ENCODE measurements around the gene UACA.
"Not testable (repeated sequence)": the region's sequence is repeated elsewhere in the genome, so short reads cannot be mapped to it uniquely, and the experiment has no call there.

UACA gene

DNA sequence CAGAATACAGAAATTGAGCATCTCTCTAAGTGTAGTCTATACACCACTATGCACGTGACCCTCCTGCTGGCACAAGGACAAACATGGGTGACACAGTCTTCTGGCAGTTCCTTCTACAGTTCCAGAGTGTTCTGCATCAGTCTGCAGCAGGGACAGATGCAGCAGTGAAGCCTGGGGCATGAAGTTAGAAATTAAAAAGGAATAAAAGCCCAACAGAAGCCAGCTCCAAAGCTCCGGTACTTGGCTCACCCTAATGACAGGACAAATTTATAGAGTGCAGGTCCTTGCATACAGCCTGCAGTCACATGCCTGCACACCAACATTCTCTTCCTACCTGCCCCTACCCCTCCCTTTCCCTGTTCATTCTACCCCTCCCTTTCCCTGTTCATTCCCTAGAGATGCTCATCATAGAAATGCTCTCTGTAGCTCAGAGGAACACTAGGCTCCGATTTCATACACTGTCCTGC is 15.0 kb downstream of the UACA start:
- no peak overlapping the region for H3K4me3 Mint-ChIP-seq

DNA sequence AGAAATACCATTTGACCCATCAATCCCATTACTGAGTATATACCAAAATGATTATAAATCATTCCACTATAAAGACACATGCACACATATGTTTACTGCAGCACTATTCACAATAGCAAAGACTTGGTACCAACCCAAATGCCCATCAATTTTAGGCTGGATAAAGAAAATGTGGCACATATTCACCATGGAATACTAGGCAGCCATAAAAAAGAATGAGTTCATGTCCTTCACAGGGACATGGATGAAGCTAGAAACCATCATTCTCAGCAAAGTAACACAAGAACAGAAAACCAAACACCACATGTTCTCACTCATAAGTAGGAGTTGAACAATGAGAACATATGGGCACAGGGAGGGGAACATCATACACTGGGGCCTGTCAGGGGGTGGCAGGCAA is 16.8 kb downstream of the UACA start:
- H3K36me3 Mint-ChIP-seq (ENCODE audit: low read depth); H3K9me3 Mint-ChIP-seq; H3K27ac Mint-ChIP-seq; H3K4me1 Mint-ChIP-seq (ENCODE audit: low read depth); H3K4me3 Mint-ChIP-seq: not testable (repeated sequence)
- H3K27me3 Mint-ChIP-seq (ENCODE audit: low read depth), result peaks cover 28% of the 10 kb centered on the region

More for the DNA sequence above, 15.0 kb downstream of the UACA start:
- H3K4me1 Mint-ChIP-seq (ENCODE audit: low read depth), result no peaks in the 10 kb centered on the region
- peaks cover 25% of the 10 kb centered on the region for H3K27me3 Mint-ChIP-seq (ENCODE audit: low read depth)
- no peaks in the 10 kb centered on the region for H3K36me3 Mint-ChIP-seq (ENCODE audit: low read depth)
- no peak overlapping the region for H3K27ac Mint-ChIP-seq
- no peaks in the 10 kb centered on the region for H3K9me3 Mint-ChIP-seq

DNA sequence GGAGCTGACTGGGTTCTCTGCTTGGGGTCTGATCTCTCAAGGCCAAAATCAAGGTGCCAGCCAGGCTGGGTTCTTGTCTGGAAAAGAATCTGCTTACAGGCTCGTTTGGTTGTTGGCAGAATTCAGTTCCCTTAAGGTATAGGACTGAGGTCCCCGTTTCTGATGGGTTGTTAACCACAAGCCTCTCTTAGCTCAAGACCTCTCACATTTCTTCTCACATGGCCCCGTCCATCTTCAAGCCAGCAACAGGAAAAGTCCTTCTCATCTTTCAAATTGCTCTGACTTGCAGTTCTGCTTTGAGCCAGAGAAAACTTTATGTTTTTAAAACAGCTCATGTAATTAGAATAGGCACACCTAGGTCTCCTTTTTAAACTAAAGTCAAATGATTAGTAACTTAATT is 20.4 kb downstream of the UACA start:
- H3K36me3 Mint-ChIP-seq (ENCODE audit: low read depth), result no peaks in the 10 kb centered on the region
- H3K27ac Mint-ChIP-seq, result no peak overlapping the region

DNA sequence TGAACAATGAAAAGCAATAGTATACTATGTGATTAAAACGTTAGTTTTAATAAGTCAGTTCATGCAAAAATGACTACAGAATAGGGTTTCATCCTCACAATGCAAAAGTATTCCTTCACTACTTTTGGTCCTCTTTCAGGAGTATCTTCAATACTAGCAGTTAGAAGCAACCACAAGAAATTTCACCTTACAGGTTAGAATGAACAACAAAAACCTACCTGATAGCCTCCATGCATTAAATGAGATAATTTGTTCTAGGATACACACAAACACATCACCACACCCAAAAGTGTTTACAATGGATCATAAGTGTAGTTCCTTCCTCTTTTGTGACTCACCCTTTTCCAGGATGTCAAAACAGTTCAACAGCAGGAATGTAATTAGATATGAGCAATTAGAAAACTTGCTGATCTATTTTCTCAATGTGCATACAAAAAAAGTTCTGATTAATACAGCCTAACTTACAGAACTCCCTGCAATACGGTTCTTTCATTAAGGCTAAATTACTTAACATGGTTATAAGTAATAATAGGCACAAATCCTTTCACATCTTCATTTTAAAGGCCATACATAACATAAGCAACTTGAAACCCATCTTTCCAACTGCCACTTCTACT is 21.6 kb downstream of the UACA start:
- H3K27me3 Mint-ChIP-seq (ENCODE audit: low read depth), result peaks cover 31% of the 10 kb centered on the region
- H3K36me3 Mint-ChIP-seq (ENCODE audit: low read depth), result no peaks in the 10 kb centered on the region
- H3K9me3 Mint-ChIP-seq, result no peaks in the 10 kb centered on the region
- no peak overlapping the region for H3K27ac Mint-ChIP-seq
- no peaks in the 10 kb centered on the region for H3K4me1 Mint-ChIP-seq (ENCODE audit: low read depth)
- no peak overlapping the region for H3K4me3 Mint-ChIP-seq

More for the DNA sequence above, 20.4 kb downstream of the UACA start:
- no peaks in the 10 kb centered on the region for H3K9me3 Mint-ChIP-seq
- H3K4me1 Mint-ChIP-seq (ENCODE audit: low read depth), result no peaks in the 10 kb centered on the region
- peaks cover 32% of the 10 kb centered on the region for H3K27me3 Mint-ChIP-seq (ENCODE audit: low read depth)
- no peak overlapping the region for H3K4me3 Mint-ChIP-seq

DNA sequence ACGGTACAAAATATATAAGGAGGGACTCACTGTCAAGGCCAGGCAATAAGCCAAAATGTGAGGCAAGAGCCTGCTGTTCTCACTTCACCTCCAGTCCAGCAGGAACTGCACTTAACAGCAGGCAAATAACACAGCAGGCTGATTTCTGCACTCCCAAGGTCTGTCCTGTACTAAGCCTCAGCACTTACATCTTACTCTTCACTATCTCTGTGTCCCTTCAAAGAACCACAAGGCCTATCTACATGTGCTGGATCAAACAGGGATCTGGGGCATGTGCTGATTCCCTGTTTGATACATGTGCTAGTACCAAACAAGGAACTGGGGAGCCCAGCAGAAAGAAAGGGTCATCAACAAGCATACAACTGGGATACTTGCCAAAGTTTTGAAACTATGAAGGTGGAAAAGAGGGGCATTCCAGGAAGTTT is 22.2 kb downstream of the UACA start:
- H3K4me3 Mint-ChIP-seq, result no peak overlapping the region
- no peaks in the 10 kb centered on the region for H3K4me1 Mint-ChIP-seq (ENCODE audit: low read depth)
- H3K36me3 Mint-ChIP-seq (ENCODE audit: low read depth), result no peaks in the 10 kb centered on the region
- no peak overlapping the region for H3K27ac Mint-ChIP-seq
- H3K27me3 Mint-ChIP-seq (ENCODE audit: low read depth), result peaks cover 26% of the 10 kb centered on the region
- H3K9me3 Mint-ChIP-seq, result no peaks in the 10 kb centered on the region

DNA sequence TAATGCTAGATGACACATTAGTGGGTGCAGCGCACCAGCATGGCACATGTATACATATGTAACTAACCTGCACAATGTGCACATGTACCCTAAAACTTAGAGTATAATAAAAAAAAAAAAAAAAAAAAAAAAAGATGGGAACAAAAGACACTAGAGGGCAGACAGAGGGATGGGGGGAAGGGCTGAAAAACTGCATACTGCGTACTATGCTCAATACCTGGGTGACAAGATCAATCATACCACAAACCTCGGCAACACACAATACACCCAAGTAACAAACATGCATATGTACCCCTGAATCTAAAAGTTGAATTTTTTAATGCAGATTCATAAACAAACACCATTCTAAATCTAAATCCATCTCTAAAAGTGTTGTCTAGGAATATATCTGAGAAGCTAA is 28.3 kb downstream of the UACA start:
- not testable (repeated sequence) for H3K4me3 Mint-ChIP-seq; H3K4me1 Mint-ChIP-seq (ENCODE audit: low read depth); H3K9me3 Mint-ChIP-seq; H3K27me3 Mint-ChIP-seq (ENCODE audit: low read depth); H3K36me3 Mint-ChIP-seq (ENCODE audit: low read depth); H3K27ac Mint-ChIP-seq

DNA sequence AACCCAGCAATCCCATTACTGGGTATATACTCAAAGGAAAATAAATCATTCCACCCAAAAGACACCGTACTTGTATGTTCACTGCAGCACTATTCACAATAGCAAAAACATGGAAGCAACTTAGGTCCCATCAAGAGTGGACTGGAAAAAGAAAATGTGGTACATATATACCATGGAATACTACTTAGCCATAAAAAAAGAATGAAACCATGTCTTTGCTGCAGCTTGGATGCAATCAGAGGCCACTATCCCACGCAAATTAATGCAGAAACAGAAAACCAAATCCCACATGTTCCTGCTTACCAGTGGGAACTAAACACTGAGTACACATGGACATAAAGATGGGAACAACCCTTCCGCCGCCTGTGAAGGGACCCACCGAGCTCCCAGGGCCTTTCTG is 34.2 kb downstream of the UACA start:
- Mint-ChIP-seq H3K27me3 (ENCODE audit: low read depth) (peaks cover 16% of the 10 kb centered on the region), H3K4me3 (no peak overlapping the region), H3K4me1 (ENCODE audit: low read depth) (no peaks in the 10 kb centered on the region), H3K27ac (no peak overlapping the region), H3K36me3 (ENCODE audit: low read depth) (no peaks in the 10 kb centered on the region), H3K9me3 (no peaks in the 10 kb centered on the region)

DNA sequence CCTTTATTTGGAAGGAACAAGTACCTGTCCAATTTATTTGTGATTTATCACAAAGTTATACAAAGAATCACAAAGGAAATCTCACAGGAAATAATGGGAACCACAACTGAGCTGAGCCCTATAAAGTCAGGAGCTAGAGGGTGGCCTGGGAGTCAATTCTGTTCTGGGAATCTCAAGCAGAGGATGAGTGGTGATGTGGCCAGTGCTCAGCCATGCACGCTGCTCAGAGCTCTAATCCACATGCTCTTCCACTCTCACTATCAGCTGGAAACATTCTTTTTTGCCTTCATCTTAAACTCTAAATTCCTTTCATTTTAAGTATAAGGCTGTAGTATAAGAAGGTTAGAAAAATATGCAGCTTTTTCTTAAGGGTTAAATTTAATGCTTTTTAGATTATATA is 36.6 kb downstream of the UACA start:
- Mint-ChIP-seq H3K27ac (no peak overlapping the region), H3K9me3 (no peaks in the 10 kb centered on the region), H3K4me1 (ENCODE audit: low read depth) (no peaks in the 10 kb centered on the region), H3K27me3 (ENCODE audit: low read depth) (peaks cover 23% of the 10 kb centered on the region), H3K4me3 (no peak overlapping the region), H3K36me3 (ENCODE audit: low read depth) (no peaks in the 10 kb centered on the region)

DNA sequence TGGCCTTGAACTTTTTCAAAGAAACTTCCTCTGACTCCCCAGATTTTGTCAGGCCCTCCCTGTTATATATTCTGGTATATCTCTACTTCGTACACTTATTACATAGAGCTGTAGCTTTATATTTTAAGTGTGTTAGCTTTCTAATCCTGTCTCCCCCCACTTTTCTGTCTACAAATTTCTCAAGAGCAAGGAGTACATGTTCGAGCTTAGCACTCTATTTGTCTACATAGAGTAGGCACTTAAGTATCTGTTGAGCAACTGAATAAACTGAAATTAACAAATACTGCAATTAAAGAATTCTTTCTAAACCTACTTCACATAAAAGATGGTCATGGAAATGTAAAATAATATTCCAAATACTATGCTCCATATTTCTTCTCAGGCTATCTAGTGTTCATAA is 39.4 kb downstream of the UACA start:
- Mint-ChIP-seq H3K36me3 (ENCODE audit: low read depth) (no peaks in the 10 kb centered on the region), H3K27ac (no peak overlapping the region), H3K4me3 (no peak overlapping the region), H3K4me1 (ENCODE audit: low read depth) (no peaks in the 10 kb centered on the region), H3K9me3 (no peaks in the 10 kb centered on the region), H3K27me3 (ENCODE audit: low read depth) (peaks cover 40% of the 10 kb centered on the region)

DNA sequence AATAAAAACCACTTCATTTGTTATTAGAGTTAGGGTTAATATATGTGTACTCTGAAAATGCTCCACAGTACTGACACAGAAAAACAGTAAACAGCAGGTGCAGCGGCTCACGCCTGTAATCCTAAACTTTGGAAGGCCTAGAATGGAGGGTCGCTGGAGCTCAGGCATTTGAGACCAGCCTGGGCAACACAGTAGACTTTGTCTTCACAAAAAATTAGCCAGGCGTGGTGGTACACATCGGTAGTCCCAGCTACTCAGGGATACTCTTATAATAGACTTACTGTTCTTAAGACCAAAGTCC is 40.3 kb downstream of the UACA start:
- H3K9me3 Mint-ChIP-seq, result no peaks in the 10 kb centered on the region
- no peak overlapping the region for H3K27ac Mint-ChIP-seq
- H3K36me3 Mint-ChIP-seq (ENCODE audit: low read depth), result no peaks in the 10 kb centered on the region
- H3K27me3 Mint-ChIP-seq (ENCODE audit: low read depth), result peaks cover 43% of the 10 kb centered on the region
- H3K4me1 Mint-ChIP-seq (ENCODE audit: low read depth), result no peaks in the 10 kb centered on the region
- no peak overlapping the region for H3K4me3 Mint-ChIP-seq

DNA sequence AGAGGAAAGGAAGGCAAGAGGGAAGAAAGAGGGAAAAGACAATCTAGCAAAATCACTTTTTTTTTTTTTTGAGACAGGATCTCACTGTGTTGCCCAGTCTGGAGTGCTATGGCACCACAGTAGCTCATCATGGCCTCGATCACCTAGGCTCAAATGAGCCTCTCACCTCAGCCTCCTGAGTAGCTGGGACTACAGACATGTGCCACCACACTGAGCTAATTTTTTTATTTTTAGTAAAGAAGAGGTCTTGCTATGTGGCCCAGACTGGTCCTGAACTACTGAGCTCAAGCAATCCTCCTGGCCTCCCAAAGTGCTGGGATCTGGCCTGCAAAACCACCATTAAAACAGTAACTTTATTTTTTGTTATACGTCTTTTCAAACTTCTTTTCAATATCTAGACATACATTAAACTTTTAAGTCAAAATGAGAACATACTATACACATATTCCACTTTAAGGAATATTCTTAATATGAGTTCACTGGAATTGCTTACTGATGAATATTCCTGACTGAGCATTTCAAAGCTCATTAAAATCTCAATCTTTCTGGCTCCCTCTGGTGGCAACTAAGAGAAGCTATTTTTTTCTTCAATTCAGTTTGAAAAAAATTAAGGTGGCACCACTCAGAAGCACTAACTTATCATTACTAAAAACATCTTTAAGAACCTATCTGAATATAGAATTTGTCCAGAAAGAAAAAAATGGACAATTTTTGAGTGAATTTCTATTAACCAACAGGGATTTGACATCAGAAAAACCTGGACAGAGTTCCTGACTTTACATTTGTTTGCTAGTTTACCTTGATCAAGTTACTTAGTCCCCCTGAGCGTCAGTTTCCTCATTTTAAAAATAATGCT is 40.9 kb downstream of the UACA start:
- H3K27ac Mint-ChIP-seq, result no peak overlapping the region
- no peaks in the 10 kb centered on the region for H3K36me3 Mint-ChIP-seq (ENCODE audit: low read depth)
- H3K4me1 Mint-ChIP-seq (ENCODE audit: low read depth), result no peaks in the 10 kb centered on the region

DNA sequence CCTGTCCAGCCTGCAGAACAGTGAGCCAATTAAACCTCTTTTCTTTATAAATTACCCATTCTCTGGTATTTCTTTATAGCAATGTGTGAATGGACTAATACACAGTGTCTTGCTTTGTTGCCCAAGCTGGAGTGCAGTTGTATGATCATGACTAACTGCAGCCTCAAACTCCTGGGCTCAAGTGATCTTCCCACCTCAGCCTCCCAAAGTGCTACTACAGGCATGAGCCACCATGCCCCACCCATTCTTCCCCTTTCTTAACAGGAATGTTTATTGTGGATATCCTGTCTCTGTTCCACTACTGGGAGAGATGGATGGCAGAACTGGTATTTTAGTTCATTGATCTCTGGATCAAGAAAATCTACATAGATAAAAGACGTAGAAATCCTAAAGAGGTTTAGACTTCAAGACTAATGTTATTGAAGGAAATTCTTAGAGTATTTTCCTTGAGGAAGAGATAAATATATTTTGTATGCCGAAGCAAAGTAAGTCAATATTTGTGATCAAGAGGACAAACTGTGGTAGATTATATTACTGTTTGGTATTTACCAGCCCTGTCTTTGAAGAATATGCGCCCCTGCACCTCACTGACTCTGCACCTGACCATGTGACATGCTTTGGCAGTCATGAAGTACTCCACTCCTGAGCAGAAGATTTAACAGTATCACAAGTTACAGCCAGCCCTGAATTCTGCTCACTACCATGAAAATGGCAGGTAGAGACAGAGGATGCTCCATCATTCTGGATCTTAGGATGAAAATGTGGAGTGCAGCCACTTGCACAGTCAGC is 42.9 kb downstream of the UACA start:
- Mint-ChIP-seq H3K4me1 (ENCODE audit: low read depth) (no peaks in the 10 kb centered on the region), H3K27ac (no peak overlapping the region), H3K4me3 (no peak overlapping the region), H3K36me3 (ENCODE audit: low read depth) (no peaks in the 10 kb centered on the region), H3K9me3 (no peaks in the 10 kb centered on the region), H3K27me3 (ENCODE audit: low read depth) (peaks cover 41% of the 10 kb centered on the region)

More for the DNA sequence above, 40.9 kb downstream of the UACA start:
- peaks cover 38% of the 10 kb centered on the region for H3K27me3 Mint-ChIP-seq (ENCODE audit: low read depth)
- H3K4me3 Mint-ChIP-seq, result no peak overlapping the region
- H3K9me3 Mint-ChIP-seq, result no peaks in the 10 kb centered on the region

DNA sequence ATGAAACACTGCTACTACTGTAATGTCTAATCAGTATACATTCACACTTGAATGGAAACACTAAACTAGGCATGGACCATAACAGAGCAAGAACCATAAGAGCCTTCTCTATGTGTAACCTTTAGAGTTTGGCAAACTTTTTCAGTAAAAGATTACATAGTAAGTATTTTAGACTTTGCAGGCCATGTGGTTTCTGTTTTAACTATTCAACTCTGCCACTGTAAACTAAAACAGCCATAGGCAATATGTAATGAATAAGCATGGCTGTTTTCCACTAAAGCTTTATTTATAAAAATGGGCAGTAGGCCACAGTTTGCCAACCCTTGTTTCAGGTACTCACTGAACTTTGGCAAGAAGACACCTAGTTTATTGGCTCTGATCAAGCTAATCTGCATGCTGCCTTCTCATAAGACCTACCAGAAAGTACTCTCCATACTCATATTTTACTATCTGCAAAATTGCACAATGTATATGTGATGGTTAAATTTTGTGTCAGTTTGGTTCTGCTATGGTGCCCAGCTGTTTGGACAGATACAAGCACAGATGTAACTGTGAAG is 46.0 kb downstream of the UACA start:
- Mint-ChIP-seq H3K4me1 (ENCODE audit: low read depth) (no peaks in the 10 kb centered on the region), H3K27ac (no peak overlapping the region), H3K27me3 (ENCODE audit: low read depth) (peaks cover 51% of the 10 kb centered on the region), H3K9me3 (no peaks in the 10 kb centered on the region), H3K4me3 (no peak overlapping the region), H3K36me3 (ENCODE audit: low read depth) (no peaks in the 10 kb centered on the region)

DNA sequence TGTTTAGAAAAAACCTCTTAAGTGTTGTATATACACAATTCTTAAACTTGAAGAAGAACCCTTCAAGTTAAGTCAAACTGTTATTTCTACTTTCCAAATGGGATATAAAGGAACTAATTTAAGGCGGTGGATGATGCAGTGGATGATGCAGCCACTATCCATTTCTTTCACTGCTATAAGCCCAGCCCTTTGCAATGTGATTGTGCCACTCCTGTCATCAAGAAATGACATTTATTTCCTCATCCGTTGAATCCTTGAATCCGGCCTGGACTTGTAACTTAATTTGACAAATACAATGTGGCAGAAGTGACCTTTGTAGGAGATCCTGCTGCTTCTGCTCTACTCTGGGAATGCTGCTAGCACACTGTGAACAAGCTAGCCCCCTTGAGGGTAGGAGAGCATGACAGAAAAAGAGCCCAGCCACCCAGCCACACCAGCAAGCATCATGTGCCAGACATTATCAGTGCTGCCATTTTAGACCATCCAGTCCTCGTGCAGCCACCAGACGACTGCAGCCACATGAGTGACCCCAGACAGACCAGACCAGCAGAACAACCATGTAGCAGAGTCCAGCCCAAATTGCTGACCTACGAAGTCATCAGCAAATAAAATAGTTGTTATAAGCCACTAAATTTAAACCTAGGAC is 47.4 kb downstream of the UACA start:
- Mint-ChIP-seq H3K9me3 (no peaks in the 10 kb centered on the region), H3K4me3 (no peak overlapping the region), H3K27me3 (ENCODE audit: low read depth) (peaks cover 60% of the 10 kb centered on the region), H3K36me3 (ENCODE audit: low read depth) (no peaks in the 10 kb centered on the region), H3K27ac (no peak overlapping the region), H3K4me1 (ENCODE audit: low read depth) (peaks cover 1% of the 10 kb centered on the region)

Measured in T-helper 1 cell treated with Interleukin-12 subunit alpha and Interleukin-12 subunit beta and Interleukin-4 antibody, amounts not matched to agents 30 μg/mL and 1 μg/mL, for 36 hours (primary cell).